ENCODE results near the gene ASIC1.

Gene ASIC1

DNA sequence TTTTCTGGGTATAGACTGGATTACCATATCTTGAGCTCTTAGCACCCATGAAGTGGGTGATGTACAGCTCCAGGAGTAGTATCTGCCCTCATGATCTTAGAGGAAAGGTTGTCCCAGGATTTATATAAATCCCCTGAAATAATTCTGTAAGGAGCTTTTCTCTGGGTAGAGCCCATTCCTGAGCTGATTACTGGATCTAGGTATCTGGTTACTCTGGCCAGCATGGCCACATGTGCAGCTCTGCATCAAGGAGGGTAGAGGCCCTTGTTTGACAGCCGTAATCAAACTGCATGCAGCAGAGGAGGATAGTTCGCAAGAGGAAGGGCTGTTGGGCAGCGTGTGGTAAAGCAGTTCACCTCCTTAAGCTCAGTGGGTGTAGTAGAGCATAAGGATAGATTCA is 63.1 kb downstream of the ASIC1 start:
- TF ChIP-seq EGR1 (IDR thresholded peaks at IDR 0.05): no peak
- TF ChIP-seq, protein P1, sequence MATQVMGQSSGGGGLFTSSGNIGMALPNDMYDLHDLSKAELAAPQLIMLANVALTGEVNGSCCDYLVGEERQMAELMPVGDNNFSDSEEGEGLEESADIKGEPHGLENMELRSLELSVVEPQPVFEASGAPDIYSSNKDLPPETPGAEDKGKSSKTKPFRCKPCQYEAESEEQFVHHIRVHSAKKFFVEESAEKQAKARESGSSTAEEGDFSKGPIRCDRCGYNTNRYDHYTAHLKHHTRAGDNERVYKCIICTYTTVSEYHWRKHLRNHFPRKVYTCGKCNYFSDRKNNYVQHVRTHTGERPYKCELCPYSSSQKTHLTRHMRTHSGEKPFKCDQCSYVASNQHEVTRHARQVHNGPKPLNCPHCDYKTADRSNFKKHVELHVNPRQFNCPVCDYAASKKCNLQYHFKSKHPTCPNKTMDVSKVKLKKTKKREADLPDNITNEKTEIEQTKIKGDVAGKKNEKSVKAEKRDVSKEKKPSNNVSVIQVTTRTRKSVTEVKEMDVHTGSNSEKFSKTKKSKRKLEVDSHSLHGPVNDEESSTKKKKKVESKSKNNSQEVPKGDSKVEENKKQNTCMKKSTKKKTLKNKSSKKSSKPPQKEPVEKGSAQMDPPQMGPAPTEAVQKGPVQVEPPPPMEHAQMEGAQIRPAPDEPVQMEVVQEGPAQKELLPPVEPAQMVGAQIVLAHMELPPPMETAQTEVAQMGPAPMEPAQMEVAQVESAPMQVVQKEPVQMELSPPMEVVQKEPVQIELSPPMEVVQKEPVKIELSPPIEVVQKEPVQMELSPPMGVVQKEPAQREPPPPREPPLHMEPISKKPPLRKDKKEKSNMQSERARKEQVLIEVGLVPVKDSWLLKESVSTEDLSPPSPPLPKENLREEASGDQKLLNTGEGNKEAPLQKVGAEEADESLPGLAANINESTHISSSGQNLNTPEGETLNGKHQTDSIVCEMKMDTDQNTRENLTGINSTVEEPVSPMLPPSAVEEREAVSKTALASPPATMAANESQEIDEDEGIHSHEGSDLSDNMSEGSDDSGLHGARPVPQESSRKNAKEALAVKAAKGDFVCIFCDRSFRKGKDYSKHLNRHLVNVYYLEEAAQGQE (IDR thresholded peaks at IDR 0.05; ENCODE audit: low read depth): no peak

GRCh38 chr12:50120953-50121352 is 63.6 kb downstream of the ASIC1 start:
- TF ChIP-seq TCF12 (IDR thresholded peaks at IDR 0.05; ENCODE audit: low read depth): no peak
- no peak for TF ChIP-seq EP300 (IDR thresholded peaks at IDR 0.05; ENCODE audit: borderline replicate concordance)
- TF ChIP-seq CEBPB (IDR thresholded peaks at IDR 0.05): no peak
- TF ChIP-seq TEAD4 (IDR thresholded peaks at IDR 0.05): no peak

DNA sequence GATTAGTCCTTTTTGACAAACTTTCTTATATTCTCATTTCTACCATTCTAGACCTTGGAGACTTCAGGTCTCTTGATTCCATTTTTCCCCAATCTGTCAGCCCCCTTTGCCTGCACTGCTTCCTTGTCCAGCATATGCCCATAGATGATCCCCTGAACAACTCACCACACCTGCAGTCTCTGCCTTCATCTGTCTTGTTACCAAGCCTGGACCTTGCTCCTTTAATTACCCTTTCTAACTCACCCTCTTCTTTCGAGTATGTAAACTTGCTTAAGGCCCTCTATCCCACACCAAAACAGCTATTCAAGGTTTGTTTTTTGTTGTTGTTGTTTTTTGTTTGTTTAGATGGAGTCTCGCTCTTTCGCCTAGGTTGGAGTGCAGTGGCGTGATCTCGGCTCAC is 64.2 kb downstream of the ASIC1 start:
- TF ChIP-seq ZBTB7A (IDR thresholded peaks at IDR 0.05; ENCODE audit: low read depth): no peak
- no peak for TF ChIP-seq FOXM1 (IDR thresholded peaks at IDR 0.05; ENCODE audit: borderline replicate concordance, low read depth)
- TF ChIP-seq EP300 (IDR thresholded peaks at IDR 0.05; ENCODE audit: borderline replicate concordance): no peak
- TF ChIP-seq, protein P1 (IDR thresholded peaks at IDR 0.05; ENCODE audit: low read depth): no peak
- no peak for TF ChIP-seq MAX (IDR thresholded peaks at IDR 0.05)
- TF ChIP-seq NFIC (IDR thresholded peaks at IDR 0.05): no peak

GRCh38 chr12:50123203-50123602 is 65.8 kb downstream of the ASIC1 start:
- no peak for TF ChIP-seq TAF1 (IDR thresholded peaks at IDR 0.05; ENCODE audit: low read depth)
- TF ChIP-seq, protein P2, sequence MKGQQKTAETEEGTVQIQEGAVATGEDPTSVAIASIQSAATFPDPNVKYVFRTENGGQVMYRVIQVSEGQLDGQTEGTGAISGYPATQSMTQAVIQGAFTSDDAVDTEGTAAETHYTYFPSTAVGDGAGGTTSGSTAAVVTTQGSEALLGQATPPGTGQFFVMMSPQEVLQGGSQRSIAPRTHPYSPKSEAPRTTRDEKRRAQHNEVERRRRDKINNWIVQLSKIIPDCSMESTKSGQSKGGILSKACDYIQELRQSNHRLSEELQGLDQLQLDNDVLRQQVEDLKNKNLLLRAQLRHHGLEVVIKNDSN (IDR thresholded peaks at IDR 0.05): no peak
- no peak for TF ChIP-seq MAX (IDR thresholded peaks at IDR 0.05)
- TF ChIP-seq TEAD4 (IDR thresholded peaks at IDR 0.05): no peak
- no peak for TF ChIP-seq EGR1 (IDR thresholded peaks at IDR 0.05)
- TF ChIP-seq RAD21 (IDR thresholded peaks at IDR 0.05; ENCODE audit: low read depth): no peak
- no peak for TF ChIP-seq FOXM1 (IDR thresholded peaks at IDR 0.05; ENCODE audit: borderline replicate concordance, low read depth)
- TF ChIP-seq EP300 (IDR thresholded peaks at IDR 0.05; ENCODE audit: borderline replicate concordance): no peak
- no peak for TF ChIP-seq TCF12 (IDR thresholded peaks at IDR 0.05; ENCODE audit: low read depth)
- TF ChIP-seq ZBTB7A (IDR thresholded peaks at IDR 0.05; ENCODE audit: low read depth): no peak
- TF ChIP-seq, protein P1 (IDR thresholded peaks at IDR 0.05; ENCODE audit: low read depth): no peak

- no peak for TF ChIP-seq TCF12 (IDR thresholded peaks at IDR 0.05; ENCODE audit: low read depth)
- no peak for TF ChIP-seq FOXM1 (IDR thresholded peaks at IDR 0.05; ENCODE audit: borderline replicate concordance, low read depth)
- no peak for TF ChIP-seq NFIC (IDR thresholded peaks at IDR 0.05)
- TF ChIP-seq, protein P1 (IDR thresholded peaks at IDR 0.05; ENCODE audit: low read depth): no peak
- TF ChIP-seq MAX (IDR thresholded peaks at IDR 0.05): no peak
Measured at GRCh38 chr12:50127546-50127945, 70.2 kb downstream of the ASIC1 start.
